ENCODE results near the gene CIT.

Gene CIT

GRCh38 chr12:119857041-119857591 lies 20.0 kb downstream of the CIT start:
- no peaks in the 10 kb centered on the region for H3K9me3 ChIP-seq (ENCODE audit: control insufficient read depth in 1 of 2, low read length in 2 of 2)
- H3K27ac ChIP-seq (ENCODE audit: low read length): no peak overlapping the region
- H3K36me3 ChIP-seq (ENCODE audit: control insufficient read depth in 1 of 2, insufficient read depth in 2 of 2, low read length in 2 of 2): no peaks in the 10 kb centered on the region
- H3K4me1 ChIP-seq (ENCODE audit: control insufficient read depth in 1 of 2, insufficient read depth in 2 of 2, low read length in 2 of 2): no peaks in the 10 kb centered on the region
- no peak overlapping the region for H3K4me3 ChIP-seq (ENCODE audit: low read depth in 1 of 2, low read length in 2 of 2)
- H3K27me3 ChIP-seq (ENCODE audit: low read depth, low read length): no peaks in the 10 kb centered on the region

GRCh38 chr12:119850330-119850729 lies 26.8 kb downstream of the CIT start:
- Histone ChIP-seq H3K27ac (ENCODE audit: low read length) (no peak overlapping the region), H3K4me3 (ENCODE audit: low read depth in 1 of 2, low read length in 2 of 2) (no peak overlapping the region), H3K4me1 (ENCODE audit: control insufficient read depth in 1 of 2, insufficient read depth in 2 of 2, low read length in 2 of 2) (no peaks in the 10 kb centered on the region), H3K9me3 (ENCODE audit: control insufficient read depth in 1 of 2, low read length in 2 of 2) (no peaks in the 10 kb centered on the region), H3K36me3 (ENCODE audit: control insufficient read depth in 1 of 2, insufficient read depth in 2 of 2, low read length in 2 of 2) (no peaks in the 10 kb centered on the region), H3K27me3 (ENCODE audit: low read depth, low read length) (no peaks in the 10 kb centered on the region)

DNA sequence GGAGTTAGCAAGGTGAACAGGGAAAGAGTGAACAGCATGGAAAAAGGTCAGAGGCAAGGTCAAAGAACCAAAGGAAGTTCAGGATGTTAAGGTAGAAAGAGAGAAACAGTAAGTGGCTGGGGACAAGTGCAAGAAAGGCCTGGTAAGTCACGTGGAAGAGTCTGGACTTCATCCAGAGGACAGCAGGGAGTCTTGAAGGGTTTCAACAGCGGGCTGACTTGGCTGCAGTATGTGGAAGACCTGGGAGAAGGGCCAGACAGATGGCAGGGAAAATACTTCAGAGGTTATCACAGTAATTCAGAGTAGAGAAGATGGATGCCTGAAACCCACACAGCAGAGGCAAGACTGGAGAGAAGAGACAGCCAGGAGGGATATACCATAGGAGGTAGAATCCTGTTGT lies 34.0 kb downstream of the CIT start:
- peaks cover 0 to 9% of the 10 kb centered on the region in 2 donors for H3K9me3 ChIP-seq (ENCODE audit: control insufficient read depth in 1 of 2, low read length in 2 of 2)
- no peaks in the 10 kb centered on the region for H3K27me3 ChIP-seq (ENCODE audit: low read depth, low read length)
- H3K36me3 ChIP-seq (ENCODE audit: control insufficient read depth in 1 of 2, insufficient read depth in 2 of 2, low read length in 2 of 2): no peaks in the 10 kb centered on the region
- H3K4me3 ChIP-seq (ENCODE audit: low read depth in 1 of 2, low read length in 2 of 2): no peak overlapping the region
- H3K4me1 ChIP-seq (ENCODE audit: control insufficient read depth in 1 of 2, insufficient read depth in 2 of 2, low read length in 2 of 2): no peaks in the 10 kb centered on the region
- no peak overlapping the region for H3K27ac ChIP-seq (ENCODE audit: low read length)

DNA sequence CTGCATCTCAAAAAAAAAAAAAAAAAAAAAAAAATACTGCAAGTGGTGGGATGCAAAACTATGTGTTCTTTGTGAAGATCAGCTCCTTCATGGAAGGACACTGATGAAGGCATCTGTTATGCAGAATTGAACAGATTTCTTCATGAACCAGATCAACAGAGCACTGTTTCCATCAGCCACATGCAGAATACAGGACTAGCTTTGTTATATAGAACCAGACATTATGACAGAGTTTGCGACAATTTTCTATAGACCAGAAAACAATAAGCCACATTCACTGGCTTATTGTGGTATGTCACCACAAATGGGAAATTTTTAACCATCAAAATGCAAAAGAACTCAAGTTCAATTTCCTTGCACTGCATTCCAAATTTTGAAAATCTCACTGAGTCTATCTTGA lies 34.7 kb downstream of the CIT start:
- Histone ChIP-seq H3K36me3 (ENCODE audit: control insufficient read depth in 1 of 2, insufficient read depth in 2 of 2, low read length in 2 of 2) (no peaks in the 10 kb centered on the region), H3K4me3 (ENCODE audit: low read depth in 1 of 2, low read length in 2 of 2) (no peak overlapping the region), H3K27ac (ENCODE audit: low read length) (no peak overlapping the region), H3K4me1 (ENCODE audit: control insufficient read depth in 1 of 2, insufficient read depth in 2 of 2, low read length in 2 of 2) (no peaks in the 10 kb centered on the region), H3K27me3 (ENCODE audit: low read depth, low read length) (no peaks in the 10 kb centered on the region), H3K9me3 (ENCODE audit: control insufficient read depth in 1 of 2, low read length in 2 of 2) (peaks cover 0 to 9% of the 10 kb centered on the region in 2 donors)

DNA sequence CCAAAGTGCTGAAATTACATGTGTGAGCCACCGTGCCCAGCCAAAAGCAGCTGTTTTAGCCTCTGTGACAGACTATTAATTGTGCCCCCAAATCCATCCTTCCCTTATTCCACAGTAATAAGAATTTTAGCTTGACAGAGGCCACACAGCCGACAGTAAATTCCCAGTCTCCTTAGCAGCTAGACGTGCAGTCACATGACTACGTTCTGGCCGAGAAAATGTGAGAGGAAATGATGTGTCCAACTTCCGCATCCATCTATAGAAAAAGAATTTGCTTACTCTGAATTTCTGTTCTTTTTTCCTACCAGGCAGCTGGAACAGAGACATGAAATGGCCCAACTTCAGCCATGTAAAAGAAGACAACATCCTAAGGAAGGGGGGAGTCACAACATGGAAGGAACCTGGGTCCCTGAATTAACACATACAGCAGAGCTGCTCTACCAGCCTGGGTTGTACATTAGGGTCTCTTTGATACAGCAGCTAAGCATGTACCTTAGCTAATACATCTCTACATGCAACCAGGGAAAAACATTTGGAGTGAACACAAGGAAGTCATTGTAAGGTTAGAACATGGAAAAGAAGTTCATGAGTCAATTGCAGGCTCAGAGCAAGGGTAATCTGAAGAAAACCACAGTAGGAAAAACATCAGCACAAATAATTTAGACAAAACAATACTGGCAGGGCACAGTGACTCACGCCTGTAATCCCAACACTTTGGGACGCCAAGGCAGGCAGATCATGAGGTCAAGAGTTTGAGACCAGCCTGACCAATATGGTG lies 35.5 kb downstream of the CIT start:
- no peak overlapping the region for H3K4me3 ChIP-seq (ENCODE audit: low read depth in 1 of 2, low read length in 2 of 2)

GRCh38 chr12:119840582-119840981 lies 36.5 kb downstream of the CIT start:
- peaks cover 0 to 9% of the 10 kb centered on the region in 2 donors for H3K9me3 ChIP-seq (ENCODE audit: control insufficient read depth in 1 of 2, low read length in 2 of 2)
- H3K4me3 ChIP-seq (ENCODE audit: low read depth in 1 of 2, low read length in 2 of 2): no peak overlapping the region
- H3K27ac ChIP-seq (ENCODE audit: low read length): no peak overlapping the region
- no peaks in the 10 kb centered on the region for H3K4me1 ChIP-seq (ENCODE audit: control insufficient read depth in 1 of 2, insufficient read depth in 2 of 2, low read length in 2 of 2)
- H3K36me3 ChIP-seq (ENCODE audit: control insufficient read depth in 1 of 2, insufficient read depth in 2 of 2, low read length in 2 of 2): no peaks in the 10 kb centered on the region
- no peaks in the 10 kb centered on the region for H3K27me3 ChIP-seq (ENCODE audit: low read depth, low read length)

More for the DNA sequence above, 35.5 kb downstream of the CIT start:
- H3K27me3 ChIP-seq (ENCODE audit: low read depth, low read length): no peaks in the 10 kb centered on the region
- H3K9me3 ChIP-seq (ENCODE audit: control insufficient read depth in 1 of 2, low read length in 2 of 2): peaks cover 0 to 9% of the 10 kb centered on the region in 2 donors
- H3K27ac ChIP-seq (ENCODE audit: low read length): no peak overlapping the region
- H3K4me1 ChIP-seq (ENCODE audit: control insufficient read depth in 1 of 2, insufficient read depth in 2 of 2, low read length in 2 of 2): no peaks in the 10 kb centered on the region
- no peaks in the 10 kb centered on the region for H3K36me3 ChIP-seq (ENCODE audit: control insufficient read depth in 1 of 2, insufficient read depth in 2 of 2, low read length in 2 of 2)

DNA sequence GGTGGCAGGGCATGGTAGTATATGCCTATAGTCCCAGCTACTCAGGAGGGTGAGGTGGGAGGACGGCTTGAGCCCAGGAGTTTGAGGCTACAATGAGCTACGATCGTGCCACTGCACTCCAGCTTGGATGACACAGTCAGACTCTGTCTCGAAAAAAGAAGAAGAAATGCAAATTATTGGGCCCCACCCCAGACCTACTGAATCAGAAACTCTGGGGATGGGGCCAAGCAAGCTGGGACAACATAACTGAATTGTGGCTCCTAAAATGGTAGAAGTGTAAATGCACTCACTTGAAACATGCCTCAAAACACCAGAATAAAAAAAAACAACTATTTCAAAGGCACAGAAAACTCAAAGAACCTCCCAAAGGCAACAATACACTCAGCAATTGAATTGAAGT lies 37.0 kb downstream of the CIT start:
- Histone ChIP-seq H3K9me3 (ENCODE audit: control insufficient read depth in 1 of 2, low read length in 2 of 2) (peaks cover 0 to 9% of the 10 kb centered on the region in 2 donors), H3K4me3 (ENCODE audit: low read depth in 1 of 2, low read length in 2 of 2) (no peak overlapping the region), H3K4me1 (ENCODE audit: control insufficient read depth in 1 of 2, insufficient read depth in 2 of 2, low read length in 2 of 2) (no peaks in the 10 kb centered on the region), H3K27me3 (ENCODE audit: low read depth, low read length) (no peaks in the 10 kb centered on the region), H3K27ac (ENCODE audit: low read length) (no peak overlapping the region), H3K36me3 (ENCODE audit: control insufficient read depth in 1 of 2, insufficient read depth in 2 of 2, low read length in 2 of 2) (no peaks in the 10 kb centered on the region)

GRCh38 chr12:119838826-119839600 lies 38.1 kb downstream of the CIT start:
- no peak overlapping the region for H3K4me3 ChIP-seq (ENCODE audit: low read depth in 1 of 2, low read length in 2 of 2)
- H3K27ac ChIP-seq (ENCODE audit: low read length): no peak overlapping the region
- H3K4me1 ChIP-seq (ENCODE audit: control insufficient read depth in 1 of 2, insufficient read depth in 2 of 2, low read length in 2 of 2): no peaks in the 10 kb centered on the region
- H3K27me3 ChIP-seq (ENCODE audit: low read depth, low read length): no peaks in the 10 kb centered on the region
- no peaks in the 10 kb centered on the region for H3K36me3 ChIP-seq (ENCODE audit: control insufficient read depth in 1 of 2, insufficient read depth in 2 of 2, low read length in 2 of 2)
- H3K9me3 ChIP-seq (ENCODE audit: control insufficient read depth in 1 of 2, low read length in 2 of 2): peaks cover 0 to 9% of the 10 kb centered on the region in 2 donors

GRCh38 chr12:119836781-119837180 lies 40.3 kb downstream of the CIT start:
- Histone ChIP-seq H3K36me3 (ENCODE audit: control insufficient read depth in 1 of 2, insufficient read depth in 2 of 2, low read length in 2 of 2) (no peaks in the 10 kb centered on the region), H3K27ac (ENCODE audit: low read length) (no peak overlapping the region), H3K4me1 (ENCODE audit: control insufficient read depth in 1 of 2, insufficient read depth in 2 of 2, low read length in 2 of 2) (no peaks in the 10 kb centered on the region), H3K27me3 (ENCODE audit: low read depth, low read length) (no peaks in the 10 kb centered on the region), H3K4me3 (ENCODE audit: low read depth in 1 of 2, low read length in 2 of 2) (no peak overlapping the region), H3K9me3 (ENCODE audit: control insufficient read depth in 1 of 2, low read length in 2 of 2) (peaks cover 0 to 6% of the 10 kb centered on the region in 2 donors)

DNA sequence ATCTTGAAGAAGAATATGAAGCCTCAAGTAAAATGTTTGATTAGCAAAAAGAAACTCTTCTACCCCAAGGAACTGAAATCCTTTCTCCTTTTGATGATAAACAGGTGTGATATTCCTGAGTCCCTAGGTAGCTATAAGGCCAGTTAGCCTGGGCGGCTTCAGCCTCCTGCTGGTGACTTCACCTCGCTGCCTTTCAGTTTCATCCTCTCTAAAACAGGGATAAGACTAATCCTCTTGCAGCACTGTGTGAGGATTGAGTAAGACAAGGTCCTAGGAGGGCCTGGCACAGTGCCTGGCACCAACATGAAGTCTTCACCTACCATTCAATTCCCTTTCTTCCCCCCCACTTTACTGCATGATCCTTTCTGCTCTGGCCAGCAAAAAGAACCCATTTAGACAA lies 42.1 kb downstream of the CIT start:
- Histone ChIP-seq H3K9me3 (ENCODE audit: control insufficient read depth in 1 of 2, low read length in 2 of 2) (no peaks in the 10 kb centered on the region), H3K36me3 (ENCODE audit: control insufficient read depth in 1 of 2, insufficient read depth in 2 of 2, low read length in 2 of 2) (no peaks in the 10 kb centered on the region), H3K4me3 (ENCODE audit: low read depth in 1 of 2, low read length in 2 of 2) (no peak overlapping the region), H3K4me1 (ENCODE audit: control insufficient read depth in 1 of 2, insufficient read depth in 2 of 2, low read length in 2 of 2) (no peaks in the 10 kb centered on the region), H3K27ac (ENCODE audit: low read length) (no peak overlapping the region), H3K27me3 (ENCODE audit: low read depth, low read length) (no peaks in the 10 kb centered on the region)

DNA sequence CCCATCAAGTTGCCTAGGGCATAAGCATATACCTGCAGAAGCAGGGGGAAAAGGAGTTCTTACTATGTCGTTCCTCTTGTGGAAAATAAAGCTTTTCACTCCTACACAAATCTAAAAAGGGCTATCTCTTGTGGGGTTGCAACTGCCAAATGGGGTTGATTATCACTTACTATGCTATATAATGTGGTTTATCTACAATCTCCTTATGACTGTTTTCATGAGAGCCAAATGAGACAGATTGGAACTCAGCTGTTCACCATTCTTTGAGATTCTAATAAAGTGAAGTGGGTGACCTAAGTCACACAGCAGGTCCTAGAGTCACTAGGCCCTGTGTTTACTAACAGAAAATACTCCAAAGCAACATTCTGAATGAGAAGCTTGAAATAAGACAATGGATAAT lies 47.7 kb downstream of the CIT start:
- no peak overlapping the region for H3K4me3 ChIP-seq (ENCODE audit: low read depth in 1 of 2, low read length in 2 of 2)
- H3K36me3 ChIP-seq (ENCODE audit: control insufficient read depth in 1 of 2, insufficient read depth in 2 of 2, low read length in 2 of 2): no peaks in the 10 kb centered on the region
- no peaks in the 10 kb centered on the region for H3K27me3 ChIP-seq (ENCODE audit: low read depth, low read length)
- no peaks in the 10 kb centered on the region for H3K4me1 ChIP-seq (ENCODE audit: control insufficient read depth in 1 of 2, insufficient read depth in 2 of 2, low read length in 2 of 2)
- no peak overlapping the region for H3K27ac ChIP-seq (ENCODE audit: low read length)
- no peaks in the 10 kb centered on the region for H3K9me3 ChIP-seq (ENCODE audit: control insufficient read depth in 1 of 2, low read length in 2 of 2)

Measured in muscle layer of duodenum (tissue), 2 donors.